HL-60 (cell line): ENCODE measurements around the gene IFIT5.
A peak's percentile ranks its signal among the peaks of the same experiment; 100 is the strongest.

Experiments used
- DNase-seq, 2 experiments: peaks; one replicate each; pipeline ENCODE4 v3.0.0-alpha.2; 2010 to 2020; ENCODE audit warnings: low read depth in 1 of 2, low spot score in 1 of 2
- H3K27ac ChIP-seq: fragments of 250-450 bp; sonication (Bioruptor Pico); replicated peaks from 2 replicates; pipeline ENCODE4 v1.5.1; 2020; ENCODE audit warnings: mild to moderate bottlenecking, moderate library complexity
- H3K27me3 ChIP-seq: fragments of 250-450 bp; sonication (Bioruptor Pico); 2 replicates; pipeline ENCODE4 v1.5.1; 2021; ENCODE audit warnings: mild to moderate bottlenecking, moderate library complexity; ENCODE audit not compliant: insufficient read depth, poor library complexity, severe bottlenecking
- H3K4me3 ChIP-seq: replicated peaks from 2 replicates; pipeline ENCODE4 v1.5.1; 2011; ENCODE audit warnings: mild to moderate bottlenecking, control low read depth, low read length; ENCODE audit not compliant: insufficient read depth
- GABPA ChIP-seq: IDR thresholded peaks from 2 replicates; pipeline ENCODE4 v1.6.1; 2012; ENCODE audit warnings: low read depth
- POLR2AphosphoS5 ChIP-seq: IDR thresholded peaks from 2 replicates; pipeline ENCODE4 v1.6.1; 2012; ENCODE audit warnings: low read depth
- REST ChIP-seq: IDR thresholded peaks from 2 replicates; pipeline ENCODE4 v1.6.1; 2012; ENCODE audit warnings: low read depth; ENCODE audit not compliant: insufficient replicate concordance
- SPI1 ChIP-seq: IDR thresholded peaks from 2 replicates; pipeline ENCODE4 v1.6.1; 2012; ENCODE audit warnings: low read depth, mild to moderate bottlenecking, borderline replicate concordance
- TF ChIP-seq, protein P1 (sequence below): IDR thresholded peaks from one replicate; pipeline ENCODE4 v1.5.1; 2011; ENCODE audit warnings: low read length, control low read depth, inconsistent platforms; ENCODE audit not compliant: insufficient read depth

Gene IFIT5

GRCh38 chr10:89382757-89383156, 31.6 kb upstream of the IFIT5 start:
- H3K27ac ChIP-seq = no peak overlapping the region
- DNase-seq = no peak
- no peak overlapping the region for H3K4me3 ChIP-seq
- no peak for TF ChIP-seq REST
- TF ChIP-seq POLR2AphosphoS5 = no peak
- TF ChIP-seq, protein P1, sequence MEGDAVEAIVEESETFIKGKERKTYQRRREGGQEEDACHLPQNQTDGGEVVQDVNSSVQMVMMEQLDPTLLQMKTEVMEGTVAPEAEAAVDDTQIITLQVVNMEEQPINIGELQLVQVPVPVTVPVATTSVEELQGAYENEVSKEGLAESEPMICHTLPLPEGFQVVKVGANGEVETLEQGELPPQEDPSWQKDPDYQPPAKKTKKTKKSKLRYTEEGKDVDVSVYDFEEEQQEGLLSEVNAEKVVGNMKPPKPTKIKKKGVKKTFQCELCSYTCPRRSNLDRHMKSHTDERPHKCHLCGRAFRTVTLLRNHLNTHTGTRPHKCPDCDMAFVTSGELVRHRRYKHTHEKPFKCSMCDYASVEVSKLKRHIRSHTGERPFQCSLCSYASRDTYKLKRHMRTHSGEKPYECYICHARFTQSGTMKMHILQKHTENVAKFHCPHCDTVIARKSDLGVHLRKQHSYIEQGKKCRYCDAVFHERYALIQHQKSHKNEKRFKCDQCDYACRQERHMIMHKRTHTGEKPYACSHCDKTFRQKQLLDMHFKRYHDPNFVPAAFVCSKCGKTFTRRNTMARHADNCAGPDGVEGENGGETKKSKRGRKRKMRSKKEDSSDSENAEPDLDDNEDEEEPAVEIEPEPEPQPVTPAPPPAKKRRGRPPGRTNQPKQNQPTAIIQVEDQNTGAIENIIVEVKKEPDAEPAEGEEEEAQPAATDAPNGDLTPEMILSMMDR = no peak
- TF ChIP-seq SPI1 = no peak
- no peak for TF ChIP-seq GABPA
- no peaks in the 10 kb centered on the region for H3K27me3 ChIP-seq

DNA sequence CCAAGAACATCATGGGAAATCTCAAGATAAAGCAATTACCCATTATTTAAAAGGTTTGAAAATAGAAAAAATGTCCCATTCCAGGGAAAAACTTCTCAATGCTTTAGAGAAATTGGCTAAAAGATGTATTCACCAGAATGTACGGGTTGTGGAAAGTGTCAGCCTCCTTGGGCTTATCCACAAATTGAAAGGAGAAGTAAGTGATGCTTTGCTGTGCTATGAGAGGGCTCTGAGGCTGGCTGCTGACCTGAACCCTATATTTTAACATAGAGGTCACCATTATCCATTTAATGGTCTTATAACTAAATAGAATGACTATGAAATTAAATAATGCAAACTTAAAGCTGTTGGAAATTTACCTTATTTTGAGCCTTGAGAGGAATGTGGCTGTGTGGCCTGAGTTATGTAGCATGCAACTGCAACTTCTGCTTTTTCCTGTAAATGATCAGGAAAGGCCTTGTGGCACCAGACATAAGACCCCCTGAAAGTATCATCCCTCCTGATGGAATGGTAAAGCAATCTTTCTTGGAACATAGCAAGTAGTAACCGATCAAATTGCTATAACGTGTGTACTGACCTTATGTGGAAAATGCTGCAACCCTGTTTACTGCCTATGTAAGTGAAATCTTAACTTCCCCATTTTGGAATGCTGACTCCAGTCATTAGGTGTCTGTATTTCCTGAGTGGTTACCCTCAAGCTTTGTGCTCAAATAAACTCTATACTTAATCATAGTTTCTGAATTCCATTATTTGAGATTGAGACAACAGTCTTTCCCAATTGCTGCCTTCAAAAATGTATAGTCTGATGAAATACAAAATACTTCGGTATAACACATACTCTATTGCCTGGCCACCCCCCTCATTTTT, 29.7 kb upstream of the IFIT5 start:
- peak in 1 of 2 experiments; percentile 55 for DNase-seq
- Histone ChIP-seq H3K27me3 (no peaks in the 10 kb centered on the region), H3K27ac (no peak overlapping the region), H3K4me3 (no peak overlapping the region)
- no peak for TF ChIP-seq POLR2AphosphoS5
- TF ChIP-seq GABPA = no peak

DNA sequence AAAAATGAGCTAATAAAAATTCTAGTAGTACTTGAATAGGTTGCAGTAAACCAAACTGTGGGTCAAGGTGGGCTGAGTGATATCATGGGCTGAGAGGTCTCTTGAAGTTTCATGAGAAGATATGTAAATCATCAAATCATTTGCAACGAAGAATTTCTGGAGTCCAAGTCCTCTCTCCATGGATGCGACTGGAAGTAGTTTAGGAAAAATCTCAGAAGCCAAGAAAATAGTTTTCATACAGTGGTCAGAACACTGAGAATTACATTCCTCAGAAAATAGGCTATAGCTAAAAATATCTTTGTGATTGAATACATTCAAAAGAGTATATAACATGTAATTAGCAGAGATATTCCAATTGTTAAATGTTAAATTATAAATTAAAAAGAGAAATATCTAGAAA, 25.6 kb upstream of the IFIT5 start:
- Histone ChIP-seq H3K27ac (no peak overlapping the region), H3K4me3 (no peak overlapping the region), H3K27me3 (no peaks in the 10 kb centered on the region)
- no peak for TF ChIP-seq REST
- no peak for TF ChIP-seq GABPA
- no peak for DNase-seq

- Histone ChIP-seq H3K27ac (no peak overlapping the region), H3K27me3 (no peaks in the 10 kb centered on the region), H3K4me3 (no peak overlapping the region)
- no peak for DNase-seq
- TF ChIP-seq, protein P1 = no peak
- TF ChIP-seq SPI1 (no peak), REST (no peak), GABPA (no peak), POLR2AphosphoS5 (no peak)
Observed at GRCh38 chr10:89389254-89389653, 25.1 kb upstream of the IFIT5 start.
